GM12875 (cell line): ENCODE data around the gene MRGPRG.
"Not testable (repeated sequence)": the region's sequence is repeated elsewhere in the genome, so short reads cannot be mapped to it uniquely, and the experiment has no call there.

Source experiments
- H3K4me3 ChIP-seq: one replicate; pipeline ENCODE4 v1.5.1; 2011; ENCODE audit warnings: low read depth, low read length, control low read depth
- CTCF ChIP-seq: IDR thresholded peaks from 2 replicates; pipeline ENCODE4 v1.5.1; 2011; ENCODE audit warnings: low read depth, mild to moderate bottlenecking, control low read depth, inconsistent platforms, low read length, moderate library complexity, borderline replicate concordance; ENCODE audit not compliant: insufficient read depth

Gene MRGPRG, protein sequence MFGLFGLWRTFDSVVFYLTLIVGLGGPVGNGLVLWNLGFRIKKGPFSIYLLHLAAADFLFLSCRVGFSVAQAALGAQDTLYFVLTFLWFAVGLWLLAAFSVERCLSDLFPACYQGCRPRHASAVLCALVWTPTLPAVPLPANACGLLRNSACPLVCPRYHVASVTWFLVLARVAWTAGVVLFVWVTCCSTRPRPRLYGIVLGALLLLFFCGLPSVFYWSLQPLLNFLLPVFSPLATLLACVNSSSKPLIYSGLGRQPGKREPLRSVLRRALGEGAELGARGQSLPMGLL

GRCh38 chr11:3218483-3219280 is at the start of gene MRGPRG:
Gene MRGPRG, minus strand, starts transcription at chr11:3218813. Its CDS starts 0 bp downstream, at chr11:3218813.
- H3K4me3 ChIP-seq = no peak within 1 kb of the TSS
- TF ChIP-seq CTCF = no peak

DNA sequence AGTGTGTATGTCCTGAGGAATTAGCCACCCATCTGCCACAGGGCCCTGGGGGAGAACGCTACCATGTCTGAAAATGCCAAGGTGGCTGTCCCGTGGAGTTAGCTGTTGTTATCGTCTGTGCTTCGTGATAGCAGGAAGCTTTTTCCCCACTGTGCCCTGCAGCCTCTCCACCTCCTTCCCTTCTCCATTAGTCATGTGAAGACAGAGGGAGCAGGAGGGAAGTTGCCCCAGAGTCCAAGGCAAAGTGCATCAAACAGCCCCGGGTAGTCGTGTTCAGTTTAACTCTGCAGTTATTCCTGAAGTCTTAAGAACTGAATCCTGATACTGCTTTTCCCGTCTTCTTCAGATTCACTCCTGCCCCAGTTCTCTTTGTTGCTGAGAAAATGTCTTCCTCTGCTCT is 43.9 kb upstream of the MRGPRG start:
- not testable (repeated sequence) for H3K4me3 ChIP-seq

DNA sequence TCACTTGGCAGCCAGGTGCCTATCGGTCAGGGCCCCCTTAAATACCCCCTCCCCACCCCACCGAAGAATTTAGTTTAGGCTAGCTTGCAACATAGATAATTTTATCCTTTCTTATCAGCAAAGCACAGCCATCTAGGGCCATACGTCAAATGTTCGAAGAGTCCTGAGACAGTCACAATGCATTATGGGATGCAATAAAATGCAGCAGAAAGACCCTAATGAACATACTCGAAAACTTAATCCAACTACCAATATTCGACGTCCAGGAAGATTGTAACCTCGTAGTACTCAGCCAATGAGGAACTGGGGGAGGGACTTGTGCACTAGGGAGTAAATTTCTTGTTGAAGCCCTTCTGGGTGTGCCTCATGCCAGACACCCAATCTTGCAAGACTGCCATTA is 43.2 kb upstream of the MRGPRG start:
- H3K4me3 ChIP-seq = not testable (repeated sequence)

DNA sequence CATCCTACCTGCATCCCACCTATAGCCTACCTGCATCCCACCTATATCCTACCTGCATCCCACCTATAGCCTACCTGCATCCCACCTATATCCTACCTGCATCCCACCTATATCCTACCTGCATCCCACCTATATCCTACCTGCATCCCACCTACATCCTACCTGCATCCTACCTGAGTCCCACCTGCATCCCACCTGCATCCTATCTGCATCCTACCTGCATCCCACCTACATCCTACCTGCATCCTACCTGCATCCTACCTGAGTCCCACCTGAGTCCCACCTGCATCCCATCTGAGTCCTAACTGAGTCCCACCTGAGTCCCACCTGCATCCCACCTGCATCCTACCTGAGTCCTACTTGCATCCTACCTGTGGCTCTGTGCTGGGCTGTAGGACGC is 38.9 kb upstream of the MRGPRG start:
- not testable (repeated sequence) for H3K4me3 ChIP-seq

- not testable (repeated sequence) for H3K4me3 ChIP-seq
Measured at GRCh38 chr11:3255241-3255640, 36.6 kb upstream of the MRGPRG start.

DNA sequence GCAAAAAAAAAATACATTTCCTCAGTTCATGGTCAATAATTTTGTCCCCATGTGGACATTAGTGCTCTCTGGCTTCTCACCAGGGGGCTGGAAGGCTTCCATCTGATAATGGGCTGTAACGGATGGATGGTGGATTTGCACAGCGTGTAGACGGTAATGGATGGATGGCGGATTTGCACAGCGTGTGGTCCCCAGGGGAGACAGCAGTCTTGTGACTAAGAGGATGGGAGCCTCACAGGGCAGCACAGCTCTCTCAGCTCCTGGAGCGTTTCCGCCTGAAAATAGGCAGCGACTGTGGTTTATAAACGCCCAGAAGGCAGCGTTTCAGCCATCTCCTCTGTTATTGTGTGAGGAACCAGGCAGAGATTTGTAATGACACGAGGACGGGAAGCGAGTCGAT is 36.2 kb upstream of the MRGPRG start:
- not testable (repeated sequence) for H3K4me3 ChIP-seq

- H3K4me3 ChIP-seq = no peak overlapping the region
- no peak for TF ChIP-seq CTCF
Measured at GRCh38 chr11:3245071-3245470, 26.5 kb upstream of the MRGPRG start.

GRCh38 chr11:3243880-3244279 is 25.3 kb upstream of the MRGPRG start:
- no peak for TF ChIP-seq CTCF

DNA sequence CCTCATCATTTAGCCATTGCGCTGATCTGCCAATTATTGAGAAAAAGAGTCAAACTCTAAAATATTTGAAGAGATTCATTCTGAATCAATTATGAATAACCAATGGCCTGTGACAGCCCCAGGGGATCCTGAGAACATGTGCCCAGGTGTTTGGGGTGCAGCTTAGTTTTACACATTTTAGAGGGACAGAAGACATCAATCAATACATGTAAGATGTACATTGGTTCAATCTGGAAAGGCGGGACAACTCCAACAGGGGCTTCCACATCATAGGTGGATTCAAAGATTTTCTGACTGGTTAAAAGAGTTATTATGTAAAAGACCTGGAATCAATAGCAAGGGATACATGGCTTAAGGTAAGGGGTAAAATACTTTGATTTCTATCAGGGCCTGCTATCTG is 18.5 kb upstream of the MRGPRG start:
- H3K4me3 ChIP-seq = no peak overlapping the region
- TF ChIP-seq CTCF = no peak

More at GRCh38 chr11:3243880-3244279, 25.3 kb upstream of the MRGPRG start:
- H3K4me3 ChIP-seq = no peak overlapping the region

DNA sequence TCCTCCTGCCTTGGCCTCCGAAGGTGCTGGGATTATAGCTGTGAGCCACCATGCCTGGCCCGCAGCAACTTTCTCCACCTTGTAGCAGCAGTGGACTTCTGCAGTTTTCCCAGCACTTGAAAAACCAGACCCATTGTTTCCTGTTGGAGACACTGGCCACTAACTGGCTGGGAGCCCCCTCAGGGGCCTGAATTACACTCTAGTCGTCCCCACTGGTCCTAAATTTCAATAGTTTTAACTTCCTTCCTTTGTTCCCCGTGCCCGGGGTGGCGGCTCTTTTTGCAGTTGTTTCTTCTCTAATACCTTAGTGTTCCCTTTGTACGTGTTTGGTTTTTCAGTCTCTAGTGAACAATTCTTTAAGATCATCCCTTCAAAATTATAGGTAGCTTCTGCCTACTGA is 16.2 kb upstream of the MRGPRG start:
- TF ChIP-seq CTCF = no peak
- no peak overlapping the region for H3K4me3 ChIP-seq
